Hepatic stellate cell (primary cell): Measurements from ENCODE around the gene ASB1.

Source experiments
- DNase-seq: peaks from one replicate; pipeline ENCODE4 v3.0.0; 2011; ENCODE audit warnings: low spot score

ASB1 gene

GRCh38 chr2:238444242-238444641 lies 17.5 kb downstream of the ASB1 start:
- DNase-seq: no peak

DNA sequence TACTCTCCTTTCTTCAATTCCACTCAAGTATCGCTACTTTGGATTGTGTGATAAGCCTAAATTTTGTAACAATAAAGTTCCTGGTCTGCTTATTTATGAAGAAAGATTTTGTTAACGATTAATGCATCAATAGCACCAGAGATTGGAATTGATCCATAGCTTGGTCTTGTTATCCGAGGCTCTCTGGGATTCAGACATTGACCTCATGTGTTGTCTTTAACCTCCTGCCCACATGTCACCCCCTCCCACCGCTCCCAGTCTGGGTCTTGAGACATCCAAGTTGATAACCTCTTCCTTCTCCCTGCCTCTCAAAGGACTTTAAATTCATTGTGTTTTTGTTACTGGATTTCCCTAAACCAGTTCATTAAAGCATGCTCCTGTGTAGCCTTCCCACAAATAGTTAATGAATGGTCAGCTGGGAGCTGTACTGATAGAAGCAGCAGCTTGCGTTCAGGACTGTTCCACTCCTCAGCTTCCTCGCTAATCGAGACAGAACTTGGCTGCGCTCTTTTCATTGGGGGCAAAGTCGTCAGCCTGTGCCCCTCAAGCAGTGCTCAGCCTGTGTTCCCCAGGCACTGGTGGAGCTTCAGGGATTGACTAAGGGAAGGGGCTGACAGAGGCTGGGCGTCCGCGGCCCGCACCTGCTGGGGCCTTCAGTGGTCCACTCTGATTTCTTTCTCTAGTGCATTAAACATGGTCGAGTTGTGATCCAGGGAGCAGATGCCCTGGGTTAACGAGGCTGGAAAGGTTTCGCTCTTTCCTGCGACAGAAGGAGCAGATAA lies 18.9 kb downstream of the ASB1 start:
- no peak for DNase-seq

DNA sequence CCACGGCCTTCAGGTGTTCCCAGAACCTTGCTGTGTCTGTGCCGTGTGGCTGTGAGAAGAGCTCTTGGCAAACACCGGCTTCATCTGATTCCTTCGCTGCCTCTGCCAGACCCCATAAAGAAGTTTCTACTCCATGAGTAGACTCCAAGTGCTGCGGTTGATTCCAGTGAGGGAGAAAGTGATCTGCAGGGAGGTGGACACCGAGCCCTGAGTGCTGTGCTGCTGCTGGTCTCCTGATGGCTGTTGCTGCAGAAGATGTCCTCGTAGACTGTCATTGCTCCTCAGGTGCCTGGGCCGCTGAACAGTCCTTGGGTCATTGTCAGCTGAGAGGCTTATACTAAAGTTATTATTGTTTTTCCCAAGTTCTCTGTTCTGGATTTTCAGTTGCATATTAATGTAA lies 19.6 kb downstream of the ASB1 start:
- no peak for DNase-seq

GRCh38 chr2:238448031-238448955 lies 21.6 kb downstream of the ASB1 start:
- no peak for DNase-seq

- DNase-seq: no peak
Measured at GRCh38 chr2:238449241-238449640, 22.5 kb downstream of the ASB1 start.

DNA sequence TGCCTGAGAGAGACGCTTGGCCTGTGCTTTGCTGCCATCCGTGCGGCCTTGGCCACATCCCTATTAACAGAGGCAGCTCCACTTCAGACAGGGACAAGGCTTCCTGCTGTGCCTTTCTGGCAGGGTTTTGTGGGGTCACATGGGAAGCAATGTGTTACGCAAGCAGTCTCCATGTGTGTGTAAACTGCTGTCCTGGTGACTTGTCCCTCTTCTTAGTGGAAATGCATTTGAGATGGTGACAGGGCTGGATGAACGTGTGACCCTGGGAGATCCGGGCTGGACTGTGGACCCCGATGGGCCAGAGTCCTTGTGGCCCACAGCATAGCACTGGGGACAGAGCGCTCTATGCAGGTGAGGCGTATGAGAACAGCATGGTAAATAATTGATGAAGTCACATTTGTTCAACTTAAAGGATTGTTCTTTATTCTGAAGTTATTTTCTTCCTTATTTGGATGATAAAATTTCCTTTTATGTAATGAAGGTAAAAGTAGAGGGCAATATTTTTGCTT lies 23.2 kb downstream of the ASB1 start:
- DNase-seq: no peak

GRCh38 chr2:238450440-238450861 lies 23.7 kb downstream of the ASB1 start:
- DNase-seq: no peak

DNA sequence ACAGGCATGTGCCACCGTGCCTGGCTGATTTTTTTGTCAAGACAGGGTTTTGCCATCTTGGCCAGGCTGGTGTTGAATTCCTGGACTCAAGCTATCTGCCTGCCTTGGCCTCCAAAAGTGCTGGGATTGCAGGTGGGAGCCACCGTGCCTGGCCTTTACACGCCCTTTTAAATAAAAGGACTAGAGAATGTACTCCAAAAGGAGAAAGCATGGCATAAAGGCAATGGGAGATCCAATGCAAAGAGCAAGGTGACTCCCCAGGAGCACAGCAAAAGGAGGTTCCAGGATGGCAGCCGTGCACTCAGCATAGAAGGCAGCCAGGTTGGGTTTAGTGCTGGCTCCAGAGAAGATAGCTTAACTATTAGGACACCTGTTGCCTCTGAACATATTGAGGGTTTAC lies 27.1 kb downstream of the ASB1 start:
- no peak for DNase-seq

DNA sequence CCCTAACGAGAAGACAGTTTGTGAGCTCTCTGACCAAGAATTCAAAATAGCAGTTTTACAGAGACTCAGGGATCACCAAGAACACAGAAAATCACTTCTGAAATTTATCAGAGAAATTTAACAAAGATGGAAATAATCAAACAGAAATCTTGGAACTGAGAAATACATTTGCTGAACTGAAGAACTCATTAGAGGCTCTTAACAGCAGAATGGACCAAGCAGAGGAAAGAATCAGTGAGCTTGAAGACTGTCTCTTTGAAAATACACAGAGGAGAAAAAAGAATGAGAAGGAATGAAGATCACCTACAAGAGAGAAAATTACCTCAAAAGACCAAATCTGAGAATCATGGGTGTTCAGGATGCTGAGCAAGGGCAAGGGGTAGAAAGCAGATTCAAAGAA lies 29.7 kb downstream of the ASB1 start:
- DNase-seq: no peak

DNA sequence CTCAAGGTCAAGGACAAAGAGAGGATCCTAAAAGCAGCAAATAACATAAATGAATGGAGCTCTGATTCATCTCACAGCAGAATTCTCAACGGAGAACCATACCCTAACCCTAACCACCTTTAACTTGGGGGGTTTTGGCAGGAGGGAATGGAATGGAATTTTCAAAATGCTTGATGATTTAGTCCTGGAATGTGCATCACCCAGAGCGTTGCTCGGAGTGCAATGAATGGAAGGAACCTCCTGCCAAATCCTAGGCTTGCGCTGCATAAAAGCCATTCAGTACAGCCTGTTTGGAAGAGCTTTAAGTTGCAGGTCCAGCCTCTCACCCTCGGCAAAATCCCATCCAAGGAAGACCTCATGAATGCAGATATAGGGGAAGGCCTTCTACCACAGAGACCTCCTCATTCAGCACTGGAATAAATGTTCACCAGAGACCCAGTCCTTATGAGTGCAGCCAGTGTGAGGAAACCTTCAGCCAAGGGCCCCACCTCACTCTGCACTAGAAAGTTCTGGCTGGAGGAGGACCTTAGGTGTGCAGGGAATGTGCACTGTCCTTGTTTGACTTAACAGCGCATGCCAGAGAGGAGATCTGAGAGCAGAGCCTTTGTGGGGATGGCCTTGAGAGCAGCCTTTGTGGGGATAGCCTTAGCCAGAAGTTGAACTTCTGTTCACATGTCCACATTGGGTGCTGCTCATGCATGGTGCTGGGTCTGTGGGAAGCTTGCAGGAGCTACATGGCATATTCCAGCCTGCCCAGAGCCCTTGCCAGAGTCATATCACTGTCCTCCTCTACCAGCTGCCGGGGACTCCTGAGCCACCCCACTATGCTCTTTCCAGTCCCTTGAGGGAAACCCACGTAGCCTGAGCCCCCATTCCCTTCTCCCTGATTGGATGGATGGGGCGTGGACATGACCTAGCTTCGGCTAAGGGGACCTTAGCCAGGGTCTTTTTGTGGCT lies 30.5 kb downstream of the ASB1 start:
- DNase-seq: peak; percentile 32

DNA sequence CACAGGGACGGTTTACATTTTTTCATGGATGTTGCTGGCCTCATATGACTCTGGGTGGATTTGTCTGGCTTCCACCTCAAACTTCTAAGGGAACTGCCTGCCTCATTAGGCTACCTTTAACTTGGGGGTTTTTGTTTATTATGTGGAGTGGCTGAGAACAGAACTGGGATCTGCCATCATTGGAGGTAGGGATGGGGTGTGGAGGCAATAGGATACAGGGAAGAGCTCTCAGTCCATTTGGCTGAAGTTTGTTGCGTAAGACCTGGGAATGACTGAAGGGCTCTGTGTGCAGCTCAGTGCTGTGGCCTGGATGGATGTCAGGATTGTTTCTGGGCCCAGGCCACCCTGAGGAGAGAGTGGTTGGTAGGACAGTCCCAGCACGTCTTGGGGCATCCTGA lies 31.2 kb downstream of the ASB1 start:
- no peak for DNase-seq

GRCh38 chr2:238458651-238459050 lies 31.9 kb downstream of the ASB1 start:
- no peak for DNase-seq

- no peak for DNase-seq
Measured at GRCh38 chr2:238459081-238459629, 32.4 kb downstream of the ASB1 start.

- no peak for DNase-seq
Measured at GRCh38 chr2:238461051-238461450, 34.3 kb downstream of the ASB1 start.

GRCh38 chr2:238461491-238461890 lies 34.8 kb downstream of the ASB1 start:
- no peak for DNase-seq

DNA sequence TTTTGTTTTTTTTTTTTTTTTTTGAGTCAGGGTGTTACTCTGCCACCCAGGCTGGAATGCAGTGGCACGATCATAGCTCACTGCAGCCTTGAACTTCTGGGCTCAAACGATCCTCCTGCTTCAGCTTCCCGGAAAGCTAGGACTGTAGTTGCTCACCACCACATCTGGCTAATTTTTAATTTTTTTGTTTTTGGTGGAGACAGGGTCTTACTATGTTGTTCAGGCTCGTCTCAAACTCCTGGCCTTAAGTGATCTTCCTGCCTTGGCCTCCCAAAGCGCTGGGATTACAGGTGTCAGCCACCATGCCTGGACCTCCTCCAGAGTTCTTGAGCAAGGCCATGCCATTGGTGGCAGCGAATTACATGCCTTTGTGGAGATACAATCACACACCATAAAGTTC lies 35.2 kb downstream of the ASB1 start:
- no peak for DNase-seq

GRCh38 chr2:238462782-238463396 lies 36.2 kb downstream of the ASB1 start:
- DNase-seq: peak; percentile 63

GRCh38 chr2:238464389-238464788 lies 37.7 kb downstream of the ASB1 start:
- DNase-seq: no peak

- DNase-seq: no peak
Measured at GRCh38 chr2:238465487-238466242, 38.9 kb downstream of the ASB1 start.

- no peak for DNase-seq
Measured at GRCh38 chr2:238466243-238466756, 39.6 kb downstream of the ASB1 start.
